Left lung (tissue), 10 donors: ENCODE data around the gene TANGO2. TPM values are rescaled to one million over a fixed set of nuclear protein-coding genes. Genes with fewer than 3 reads are reported as not detected.

Experiments used
- ATAC-seq: fragments of 200-7000 bp; cut with Tn5 transposase; one replicate; pipeline ENCODE4 v1.9.1; 2020; ENCODE audit warnings: moderate library complexity
- DNase-seq, 4 donors: peaks; one replicate each; pipeline ENCODE4 v3.0.0-alpha.2; 2013 to 2020
- H3K27ac ChIP-seq, 2 donors: fragments of 200-600 bp; sonication (generic) in 1 of 2; one replicate each; pipeline versions ENCODE4 v1.5.0 to v1.8.0; 2020 to 2021
- H3K27me3 ChIP-seq, 2 donors: fragments of 200-600 bp; sonication (generic) in 1 of 2; one replicate each; pipeline versions ENCODE4 v1.5.0 to v1.8.0; 2020 to 2021
- H3K36me3 ChIP-seq, 2 donors: fragments of 200-600 bp; sonication (generic) in 1 of 2; one replicate each; pipeline versions ENCODE4 v1.5.0 to v1.8.0; 2020 to 2021
- H3K4me1 ChIP-seq, 2 donors: fragments of 200-600 bp; one replicate each; pipeline ENCODE4 v1.8.0; 2021
- H3K4me3 ChIP-seq, 2 donors: fragments of 200-600 bp; sonication (generic) in 1 of 2; one replicate each; pipeline versions ENCODE4 v1.5.0 to v1.8.0; 2020 to 2021; ENCODE audit warnings: mild to moderate bottlenecking in 1 of 2
- H3K9me3 ChIP-seq, 2 donors: fragments of 200-600 bp; sonication (generic) in 1 of 2; one replicate each; pipeline versions ENCODE4 v1.5.0 to v1.8.0; 2020 to 2021
- CTCF ChIP-seq, 2 donors: fragments of 200-600 bp; sonication (generic) in 1 of 2; IDR thresholded peaks; one replicate each; pipeline versions ENCODE4 v1.5.0 to v1.8.0; 2021; ENCODE audit warnings: antibody characterized with exemption in 2 of 2
- intact Hi-C, 2 donors: fragments of 100-400 bp; cut with DNase I; formaldehyde crosslinking; loops; one replicate each; pipeline versions ENCODE4 v1.11.2 to v1.14.2; 2022
- polyA plus RNA-seq, 6 donors: library from polyadenylated mRNA; unstranded; fragments of 120-200 nt; gene quantifications; one replicate each; pipeline ENCODE4 v1.2.1, GENCODE V29; 2013; ENCODE audit not compliant: insufficient read length in 6 of 6
- total RNA-seq, 2 donors: library from RNA; stranded (reverse); fragmentation: NEBNext Ultra II Directional; extraction: Animal tissue kit (Norgen Biotek cat#: 25700); gene quantifications; one replicate each; pipeline ENCODE4 v1.2.1, GENCODE V29; 2021
- donor health status: DM: no; HTN: yes; CAD: no.
- donor health status: DM: no; HTN: no; CAD: no.

Gene TANGO2
- total and polyA plus RNA-seq, 8 donors = 10.9 to 47.2 (median 13.6) TPM

- no peak for TF ChIP-seq CTCF (IDR thresholded peaks at IDR 0.05)
- H3K9me3 ChIP-seq = no peaks in the 10 kb centered on the region
- no peak overlapping the region for H3K27ac ChIP-seq
- intact Hi-C loops = no loop called here
- H3K4me3 ChIP-seq = no peak overlapping the region
- H3K27me3 ChIP-seq = no peaks in the 10 kb centered on the region
- peaks cover 12 to 45% of the 10 kb centered on the region in 2 donors for H3K4me1 ChIP-seq
- no peak for ATAC-seq
- H3K36me3 ChIP-seq = peaks cover 0 to 57% of the 10 kb centered on the region in 2 donors
- peak in 1 of 4 donors; percentile 44 for DNase-seq
These were observed 65.2 kb downstream of the TANGO2 start for GRCh38 chr22:20086101-20086599.

GRCh38 chr22:20086763-20087162, 65.9 kb downstream of the TANGO2 start:
- TF ChIP-seq CTCF (IDR thresholded peaks at IDR 0.05) = no peak
- intact Hi-C loops = no loop called here
- ATAC-seq = no peak
- Histone ChIP-seq H3K36me3 (peaks cover 0 to 63% of the 10 kb centered on the region in 2 donors), H3K27ac (no peak overlapping the region), H3K9me3 (no peaks in the 10 kb centered on the region), H3K27me3 (no peaks in the 10 kb centered on the region), H3K4me1 (peaks cover 7 to 39% of the 10 kb centered on the region in 2 donors), H3K4me3 (no peak overlapping the region)
- DNase-seq = no peak

- no peak for TF ChIP-seq CTCF (IDR thresholded peaks at IDR 0.05)
- peak in 1 of 4 donors; percentile 29 for DNase-seq
- peaks cover 7 to 30% of the 10 kb centered on the region in 2 donors for H3K4me1 ChIP-seq
- no peaks in the 10 kb centered on the region for H3K27me3 ChIP-seq
- H3K27ac ChIP-seq = no peak overlapping the region
- no peak overlapping the region for H3K4me3 ChIP-seq
- intact Hi-C loops = no loop called here
- peaks cover 0 to 72% of the 10 kb centered on the region in 2 donors for H3K36me3 ChIP-seq
- ATAC-seq = no peak
- H3K9me3 ChIP-seq = no peaks in the 10 kb centered on the region
These were observed 66.7 kb downstream of the TANGO2 start for GRCh38 chr22:20087319-20088262.

GRCh38 chr22:20088263-20088648, 67.3 kb downstream of the TANGO2 start:
- no peak for TF ChIP-seq CTCF (IDR thresholded peaks at IDR 0.05)
- Histone ChIP-seq H3K27ac (no peak overlapping the region), H3K4me1 (peaks cover 3 to 24% of the 10 kb centered on the region in 2 donors), H3K9me3 (no peaks in the 10 kb centered on the region), H3K27me3 (no peaks in the 10 kb centered on the region), H3K4me3 (no peak overlapping the region), H3K36me3 (peaks cover 0 to 78% of the 10 kb centered on the region in 2 donors)
- DNase-seq (peak in 1 of 4 donors; percentile 26), ATAC-seq (no peak)
- intact Hi-C loops = no loop called here
